ENCODE data around the gene FAP. TPM values are rescaled to one million over a fixed set of nuclear protein-coding genes. Genes with fewer than 3 reads are reported as not detected.

Gene FAP
- total RNA-seq, 1 experiment from 2014 or later = not detected

- no peak overlapping the region for H3K4me2 ChIP-seq (ENCODE audit: low read depth, low read length, poor library complexity, severe bottlenecking)
- H3K27ac ChIP-seq (ENCODE audit: low read length) = no peak overlapping the region
- DNase-seq = peak; percentile 81
Measured at GRCh38 chr2:162153608-162154224, 89.5 kb downstream of the FAP start.

GRCh38 chr2:162152147-162152546, 91.1 kb downstream of the FAP start, which contains the start of gene GCG:
GCG (minus strand) TSS chr2:162152247; CDS start chr2:162149178, 3,069 bp downstream.
- H3K4me2 ChIP-seq (ENCODE audit: low read depth, low read length, poor library complexity, severe bottlenecking) = no peak within 1 kb of the TSS
- H2AFZ ChIP-seq (ENCODE audit: low read length) = no peak within 1 kb of the TSS
- no peak within 1 kb of the TSS for H3K4me3 ChIP-seq (ENCODE audit: low read length)
- H3K27ac ChIP-seq (ENCODE audit: low read length) = no peak within 1 kb of the TSS
- H4K20me1 ChIP-seq (ENCODE audit: insufficient read depth, low read depth, low read length) = no peaks in the 10 kb centered on the region
- no peak within 1 kb of the TSS for H3K9ac ChIP-seq (ENCODE audit: low read length)
- no peaks in the 10 kb centered on the region for H3K36me3 ChIP-seq (ENCODE audit: insufficient read depth, low read length)
- H3K4me1 ChIP-seq (ENCODE audit: low read length) = no peaks in the 10 kb centered on the region
- DNase-seq = no peak
- 0 out of 2 replicates have a peak, but pooled peaks cover 2% of the 10 kb centered on the region for H3K27me3 ChIP-seq (ENCODE audit: low read length)
- no peaks in the 10 kb centered on the region for H3K9me3 ChIP-seq (ENCODE audit: low read length)
- no peaks in the 10 kb centered on the region for H3K9me2 ChIP-seq (replicated peaks; ENCODE audit: insufficient read depth, low read length)
- H3K79me2 ChIP-seq (ENCODE audit: low read length) = no peaks in the 10 kb centered on the region

More at GRCh38 chr2:162153608-162154224, 89.5 kb downstream of the FAP start:
- no peaks in the 10 kb centered on the region for H3K4me1 ChIP-seq (ENCODE audit: low read length)
- no peak overlapping the region for H2AFZ ChIP-seq (ENCODE audit: low read length)
- H3K27me3 ChIP-seq (ENCODE audit: low read length) = 0 out of 2 replicates have a peak, but pooled peaks cover 2% of the 10 kb centered on the region
- no peaks in the 10 kb centered on the region for H4K20me1 ChIP-seq (ENCODE audit: insufficient read depth, low read depth, low read length)
- H3K9me2 ChIP-seq (replicated peaks; ENCODE audit: insufficient read depth, low read length) = no peaks in the 10 kb centered on the region
- no peaks in the 10 kb centered on the region for H3K79me2 ChIP-seq (ENCODE audit: low read length)
- H3K36me3 ChIP-seq (ENCODE audit: insufficient read depth, low read length) = no peaks in the 10 kb centered on the region
- no peak overlapping the region for H3K9ac ChIP-seq (ENCODE audit: low read length)
- H3K4me3 ChIP-seq (ENCODE audit: low read length) = no peak overlapping the region
- no peaks in the 10 kb centered on the region for H3K9me3 ChIP-seq (ENCODE audit: low read length)

GRCh38 chr2:162149940-162150339, 93.3 kb downstream of the FAP start:
- Histone ChIP-seq H3K4me3 (ENCODE audit: low read length) (no peak overlapping the region), H3K9ac (ENCODE audit: low read length) (no peak overlapping the region), H3K27me3 (ENCODE audit: low read length) (0 out of 2 replicates have a peak, but pooled peaks cover 2% of the 10 kb centered on the region), H3K27ac (ENCODE audit: low read length) (no peak overlapping the region), H3K9me3 (ENCODE audit: low read length) (no peaks in the 10 kb centered on the region), H3K9me2 (replicated peaks; ENCODE audit: insufficient read depth, low read length) (no peaks in the 10 kb centered on the region), H2AFZ (ENCODE audit: low read length) (no peak overlapping the region), H3K4me1 (ENCODE audit: low read length) (no peaks in the 10 kb centered on the region), H3K4me2 (ENCODE audit: low read depth, low read length, poor library complexity, severe bottlenecking) (no peak overlapping the region), H3K36me3 (ENCODE audit: insufficient read depth, low read length) (no peaks in the 10 kb centered on the region), H3K79me2 (ENCODE audit: low read length) (no peaks in the 10 kb centered on the region), H4K20me1 (ENCODE audit: insufficient read depth, low read depth, low read length) (no peaks in the 10 kb centered on the region)
- DNase-seq = no peak

- Histone ChIP-seq H3K4me1 (ENCODE audit: low read length) (no peaks in the 10 kb centered on the region), H3K4me3 (ENCODE audit: low read length) (no peak overlapping the region), H3K9ac (ENCODE audit: low read length) (no peak overlapping the region), H3K27ac (ENCODE audit: low read length) (no peak overlapping the region), H3K36me3 (ENCODE audit: insufficient read depth, low read length) (no peaks in the 10 kb centered on the region), H2AFZ (ENCODE audit: low read length) (no peak overlapping the region), H3K9me3 (ENCODE audit: low read length) (no peaks in the 10 kb centered on the region), H3K4me2 (ENCODE audit: low read depth, low read length, poor library complexity, severe bottlenecking) (no peak overlapping the region), H3K79me2 (ENCODE audit: low read length) (no peaks in the 10 kb centered on the region), H3K9me2 (replicated peaks; ENCODE audit: insufficient read depth, low read length) (no peaks in the 10 kb centered on the region), H4K20me1 (ENCODE audit: insufficient read depth, low read depth, low read length) (no peaks in the 10 kb centered on the region), H3K27me3 (ENCODE audit: low read length) (0 out of 2 replicates have a peak, but pooled peaks cover under 1% of the 10 kb centered on the region)
- DNase-seq = no peak
Measured at GRCh38 chr2:162149466-162149865, 93.8 kb downstream of the FAP start.

GRCh38 chr2:162148956-162149355, 94.3 kb downstream of the FAP start:
- H3K9me2 ChIP-seq (replicated peaks; ENCODE audit: insufficient read depth, low read length) = no peaks in the 10 kb centered on the region
- no peaks in the 10 kb centered on the region for H4K20me1 ChIP-seq (ENCODE audit: insufficient read depth, low read depth, low read length)
- H3K4me1 ChIP-seq (ENCODE audit: low read length) = no peaks in the 10 kb centered on the region
- no peaks in the 10 kb centered on the region for H3K27me3 ChIP-seq (ENCODE audit: low read length)
- no peak for DNase-seq
- H3K27ac ChIP-seq (ENCODE audit: low read length) = no peak overlapping the region
- no peak overlapping the region for H3K4me3 ChIP-seq (ENCODE audit: low read length)
- no peak overlapping the region for H3K4me2 ChIP-seq (ENCODE audit: low read depth, low read length, poor library complexity, severe bottlenecking)
- no peak overlapping the region for H2AFZ ChIP-seq (ENCODE audit: low read length)
- H3K9ac ChIP-seq (ENCODE audit: low read length) = no peak overlapping the region
- H3K36me3 ChIP-seq (ENCODE audit: insufficient read depth, low read length) = no peaks in the 10 kb centered on the region
- no peaks in the 10 kb centered on the region for H3K79me2 ChIP-seq (ENCODE audit: low read length)
- H3K9me3 ChIP-seq (ENCODE audit: low read length) = no peaks in the 10 kb centered on the region

- H3K4me1 ChIP-seq (ENCODE audit: low read length) = no peaks in the 10 kb centered on the region
- H3K4me2 ChIP-seq (ENCODE audit: low read depth, low read length, poor library complexity, severe bottlenecking) = no peak overlapping the region
- H2AFZ ChIP-seq (ENCODE audit: low read length) = no peak overlapping the region
- no peaks in the 10 kb centered on the region for H3K9me3 ChIP-seq (ENCODE audit: low read length)
- no peak for DNase-seq
- no peak overlapping the region for H3K9ac ChIP-seq (ENCODE audit: low read length)
- no peak overlapping the region for H3K4me3 ChIP-seq (ENCODE audit: low read length)
- H3K27me3 ChIP-seq (ENCODE audit: low read length) = no peaks in the 10 kb centered on the region
- H3K9me2 ChIP-seq (replicated peaks; ENCODE audit: insufficient read depth, low read length) = no peaks in the 10 kb centered on the region
- no peak overlapping the region for H3K27ac ChIP-seq (ENCODE audit: low read length)
- no peaks in the 10 kb centered on the region for H4K20me1 ChIP-seq (ENCODE audit: insufficient read depth, low read depth, low read length)
- H3K79me2 ChIP-seq (ENCODE audit: low read length) = no peaks in the 10 kb centered on the region
- no peaks in the 10 kb centered on the region for H3K36me3 ChIP-seq (ENCODE audit: insufficient read depth, low read length)
Measured at GRCh38 chr2:162143969-162144368, 99.3 kb downstream of the FAP start.

GRCh38 chr2:162138310-162138709, 104.9 kb downstream of the FAP start:
- Histone ChIP-seq H3K4me2 (ENCODE audit: low read depth, low read length, poor library complexity, severe bottlenecking) (no peak overlapping the region), H3K9ac (ENCODE audit: low read length) (no peak overlapping the region), H3K9me2 (replicated peaks; ENCODE audit: insufficient read depth, low read length) (no peaks in the 10 kb centered on the region), H3K4me1 (ENCODE audit: low read length) (no peaks in the 10 kb centered on the region), H3K9me3 (ENCODE audit: low read length) (no peaks in the 10 kb centered on the region), H4K20me1 (ENCODE audit: insufficient read depth, low read depth, low read length) (no peaks in the 10 kb centered on the region), H3K79me2 (ENCODE audit: low read length) (no peaks in the 10 kb centered on the region), H3K27ac (ENCODE audit: low read length) (no peak overlapping the region), H3K4me3 (ENCODE audit: low read length) (no peak overlapping the region), H2AFZ (ENCODE audit: low read length) (no peak overlapping the region), H3K36me3 (ENCODE audit: insufficient read depth, low read length) (no peaks in the 10 kb centered on the region), H3K27me3 (ENCODE audit: low read length) (no peaks in the 10 kb centered on the region)
- no peak for DNase-seq

GRCh38 chr2:162127422-162127821, 115.8 kb downstream of the FAP start:
- H3K9ac ChIP-seq (ENCODE audit: low read length) = no peak overlapping the region
- no peak for DNase-seq
- H3K9me3 ChIP-seq (ENCODE audit: low read length) = no peaks in the 10 kb centered on the region
- peaks cover 12% of the 10 kb centered on the region for H3K4me1 ChIP-seq (ENCODE audit: low read length)
- no peaks in the 10 kb centered on the region for H3K79me2 ChIP-seq (ENCODE audit: low read length)
- no peaks in the 10 kb centered on the region for H3K9me2 ChIP-seq (replicated peaks; ENCODE audit: insufficient read depth, low read length)
- H3K36me3 ChIP-seq (ENCODE audit: insufficient read depth, low read length) = no peaks in the 10 kb centered on the region
- no peak overlapping the region for H3K27ac ChIP-seq (ENCODE audit: low read length)
- no peak overlapping the region for H2AFZ ChIP-seq (ENCODE audit: low read length)
- no peak overlapping the region for H3K4me3 ChIP-seq (ENCODE audit: low read length)
- H3K27me3 ChIP-seq (ENCODE audit: low read length) = no peaks in the 10 kb centered on the region
- H4K20me1 ChIP-seq (ENCODE audit: insufficient read depth, low read depth, low read length) = no peaks in the 10 kb centered on the region
- no peak overlapping the region for H3K4me2 ChIP-seq (ENCODE audit: low read depth, low read length, poor library complexity, severe bottlenecking)

All from Karpas-422 (cell line).